IMR-90 (cell line): Measurements from ENCODE around the gene ADARB2. TPM values are rescaled to one million over a fixed set of nuclear protein-coding genes. Genes with fewer than 3 reads are reported as not detected.

Experiments
- ATAC-seq: fragments of 200-7000 bp; cut with Tn5 transposase; 2 replicates; pipeline ENCODE4 v1.9.1; 2020; ENCODE audit warnings: low read depth, mild to moderate bottlenecking, moderate library complexity
- BruUV-seq: library from RNA; stranded (reverse); fragments of 400-500 nt; replicated peaks from 2 replicates; lab custom pipeline; 2021; lab: Mats Ljungman, UMichigan
- CTCF ChIA-PET: fragments of 300-600 bp; formaldehyde crosslinking; extraction: SDS; loops from one replicate; lab custom pipeline; 2021; ENCODE audit warnings: antibody characterized with exemption; lab: Yijun Ruan, JAX
- POLR2A ChIA-PET: fragments of 300-600 bp; sonication (Branson Sonifier 250); formaldehyde crosslinking; loops from one replicate; lab custom pipeline; 2022; ENCODE audit warnings: antibody characterized with exemption; ENCODE audit not compliant: unreplicated experiment; lab: Charles Lee
- DNase-seq: peaks from one replicate; pipeline ENCODE4 v3.0.0; 2013
- H2AFZ ChIP-seq: replicated peaks from 2 replicates; pipeline ENCODE3; 2013; ENCODE audit warnings: low read length, mild to moderate bottlenecking; ENCODE audit not compliant: poor library complexity
- H2AK5ac ChIP-seq: 2 replicates; pipeline ENCODE4 v1.6.1; 2013; ENCODE audit warnings: low read depth, low read length, inconsistent platforms
- H2AK9ac ChIP-seq: replicated peaks from 2 replicates; pipeline ENCODE3; 2013; ENCODE audit warnings: mild to moderate bottlenecking, low read depth, low read length, moderate library complexity; ENCODE audit not compliant: poor library complexity
- H2BK120ac ChIP-seq: 2 replicates; pipeline ENCODE4 v1.6.1; 2013; ENCODE audit warnings: low read depth, low read length, inconsistent platforms
- H2BK15ac ChIP-seq: 3 replicates; pipeline ENCODE4 v1.6.1; 2013; ENCODE audit warnings: low read depth, low read length, inconsistent platforms
- H2BK20ac ChIP-seq: 2 replicates; pipeline ENCODE4 v1.6.1; 2013; ENCODE audit warnings: low read depth, mild to moderate bottlenecking, inconsistent platforms, low read length, moderate library complexity
- H2BK5ac ChIP-seq: 2 replicates; pipeline ENCODE4 v1.6.1; 2013; ENCODE audit warnings: mild to moderate bottlenecking, low read depth, low read length, inconsistent platforms; ENCODE audit not compliant: poor library complexity, severe bottlenecking
- H3K14ac ChIP-seq: replicated peaks from 2 replicates; pipeline ENCODE4 v1.6.1; 2013; ENCODE audit warnings: low read depth, low read length, inconsistent platforms
- H3K18ac ChIP-seq: 2 replicates; pipeline ENCODE4 v1.6.1; 2013; ENCODE audit warnings: low read depth, low read length, control low read depth
- H3K23ac ChIP-seq: 2 replicates; pipeline ENCODE4 v1.6.1; 2013; ENCODE audit warnings: low read depth, low read length, inconsistent platforms
- H3K27ac ChIP-seq: 2 replicates; pipeline ENCODE4 v1.5.1; 2013; ENCODE audit warnings: mild to moderate bottlenecking, control low read depth, low read length; ENCODE audit not compliant: insufficient read depth
- H3K27me3 ChIP-seq: 2 replicates; pipeline ENCODE4 v1.6.1; 2013; ENCODE audit warnings: low read length; ENCODE audit not compliant: control insufficient read depth, insufficient read depth
- H3K36me3 ChIP-seq: 2 replicates; pipeline ENCODE4 v1.6.1; 2013; ENCODE audit warnings: low read length, mixed read lengths; ENCODE audit not compliant: control insufficient read depth, insufficient read depth
- H3K4ac ChIP-seq: 2 replicates; pipeline ENCODE4 v1.6.1; 2013; ENCODE audit warnings: low read depth, low read length, inconsistent platforms
- H3K4me1 ChIP-seq: 2 replicates; pipeline ENCODE4 v1.6.1; 2013; ENCODE audit warnings: low read length, mixed read lengths; ENCODE audit not compliant: control insufficient read depth, insufficient read depth
- H3K4me2 ChIP-seq: 2 replicates; pipeline ENCODE4 v1.6.1; 2013; ENCODE audit warnings: low read depth, mild to moderate bottlenecking, control low read depth, low read length, moderate library complexity
- H3K4me3 ChIP-seq: 2 replicates; pipeline ENCODE4 v1.5.1; 2013; ENCODE audit warnings: low read depth, mild to moderate bottlenecking, control low read depth, low read length, moderate library complexity; ENCODE audit not compliant: insufficient read depth
- H3K56ac ChIP-seq: 2 replicates; pipeline ENCODE4 v1.6.1; 2013; ENCODE audit warnings: low read length, inconsistent platforms; ENCODE audit not compliant: insufficient read depth; ENCODE audit errors: extremely low read depth
- H3K79me1 ChIP-seq, 2 experiments: 2 replicates each; pipeline ENCODE4 v1.6.1; 2013; ENCODE audit warnings: low read length in 2 of 2, inconsistent platforms in 1 of 2, low read depth in 1 of 2
- H3K9ac ChIP-seq: 2 replicates; pipeline ENCODE4 v1.6.1; 2013; ENCODE audit warnings: low read depth, low read length, control low read depth
- H3K9me1 ChIP-seq: 2 replicates; pipeline ENCODE4 v1.6.1; 2013; ENCODE audit warnings: low read length, inconsistent platforms; ENCODE audit not compliant: insufficient read depth
- H3K9me3 ChIP-seq: 2 replicates; pipeline ENCODE4 v1.6.1; 2013; ENCODE audit warnings: low read length; ENCODE audit not compliant: control insufficient read depth, insufficient read depth
- H4K20me1 ChIP-seq: 2 replicates; pipeline ENCODE4 v1.6.1; 2013; ENCODE audit warnings: low read length, inconsistent platforms; ENCODE audit not compliant: insufficient read depth
- H4K5ac ChIP-seq: 2 replicates; pipeline ENCODE4 v1.6.1; 2013; ENCODE audit warnings: mild to moderate bottlenecking, low read depth, low read length, control low read depth
- H4K8ac ChIP-seq, 2 experiments: 2 replicates each; pipeline ENCODE4 v1.6.1; 2013; ENCODE audit warnings: low read depth in 2 of 2, low read length in 2 of 2, control low read depth in 1 of 2, inconsistent platforms in 1 of 2
- H4K91ac ChIP-seq: 2 replicates; pipeline ENCODE4 v1.6.1; 2013; ENCODE audit warnings: low read depth, low read length, inconsistent platforms; ENCODE audit not compliant: insufficient read depth
- FOS ChIP-seq: fragments of 150-350 bp; IDR thresholded peaks from 2 replicates; pipeline ENCODE4 v1.6.1; 2016; ENCODE audit warnings: low read depth, low read length
- RCOR1 ChIP-seq: IDR thresholded peaks from 2 replicates; pipeline ENCODE4 v1.6.1; 2012; ENCODE audit warnings: mild to moderate bottlenecking, low read length, improper control_type of control experiment; ENCODE audit not compliant: insufficient replicate concordance
- WGBS, 2 experiments: methylation state at CpG; one replicate each; pipeline versions ENCODE4 v1.1.5 to v1.1.7; 2013; ENCODE audit warnings: missing lambda C conversion rate in 2 of 2; ENCODE audit not compliant: insufficient read length in 1 of 2; ENCODE audit errors: extremely low coverage in 2 of 2; 5-methylcytosine and 5-hydroxymethylcytosine counted together
- dilution Hi-C: fragments of 300-500 bp; cut with HindIII; formaldehyde crosslinking; loops from one replicate; pipeline ENCODE4 v1.14.3; 2018; ENCODE audit warnings: low sequenced_read_pairs; ENCODE audit not compliant: unreplicated experiment
- in situ Hi-C: fragments of 300-500 bp; cut with MboI; formaldehyde crosslinking; loops from 3 replicates; pipeline ENCODE4 v1.14.3; 2019; ENCODE audit warnings: low sequenced_read_pairs, inconsistent platforms, mixed read lengths
- intact Hi-C: fragments of 100-400 bp; cut with micrococcal nuclease; formaldehyde crosslinking; loops from 2 replicates; pipeline ENCODE4 v1.10.0; 2022
- polyA plus RNA-seq, 3 experiments: library from polyadenylated mRNA; depleted of rRNA; stranded (reverse); fragments of >200 nt; gene quantifications; 2 replicates each; pipeline ENCODE4 v1.2.3, GENCODE V29; 2012; ENCODE audit warnings: low replicate concordance in 1 of 3
- total RNA-seq: library from RNA; depleted of rRNA; stranded (reverse); fragments of >200 nt; gene quantifications from 2 replicates; pipeline ENCODE4 v1.2.3, GENCODE V29; 2012

Gene ADARB2
- total and polyA plus RNA-seq, 2 of the 4 experiments (the other 2 are of a cell fraction) = not detected

- Histone ChIP-seq H4K20me1 (no peaks in the 10 kb centered on the region), H3K14ac (no peak overlapping the region), H3K4me2 (no peak overlapping the region), H3K79me1 (no peaks in the 10 kb centered on the region), H3K23ac (no peak overlapping the region), H3K27me3 (no peaks in the 10 kb centered on the region), H2BK5ac (no peak overlapping the region), H3K36me3 (no peaks in the 10 kb centered on the region), H3K18ac (no peak overlapping the region), H3K4me1 (no peaks in the 10 kb centered on the region), H2AK9ac (no peak overlapping the region), H2AK5ac (no peak overlapping the region), H3K9me3 (peaks cover 79% of the 10 kb centered on the region), H3K9me1 (no peaks in the 10 kb centered on the region), H3K4ac (no peak overlapping the region), H2AFZ (no peak overlapping the region), H3K56ac (no peak overlapping the region), H4K8ac (no peak overlapping the region), H2BK120ac (no peak overlapping the region), H2BK15ac (no peak overlapping the region), H4K91ac (no peak overlapping the region), H2BK20ac (no peak overlapping the region), H3K9ac (no peak overlapping the region), H3K4me3 (no peak overlapping the region), H3K27ac (no peak overlapping the region), H4K5ac (no peak overlapping the region)
- WGBS, 2 experiments = 65% methylated on average over 15 of the region's 29 CpGs; no CpG with 5 or more reads in 1 of the 2 experiments
- intact Hi-C loops = no loop called here
- TF ChIP-seq RCOR1 (no peak), FOS (no peak)
- BruUV-seq = no TSS peak
- no peak for DNase-seq
- CTCF ChIA-PET = no interaction called here
- ATAC-seq = no peak
- dilution Hi-C loops = no loop called here
- POLR2A ChIA-PET = no interaction called here
- in situ Hi-C loops = no loop called here
Observed at GRCh38 chr10:1404323-1405260, 332.7 kb downstream of the ADARB2 start.
